Mesendoderm (in vitro differentiated cells): ENCODE data around the gene MYCL.
A peak's percentile ranks its signal among the peaks of the same experiment; 100 is the strongest.

Source experiments
- DNase-seq: peaks from one replicate; pipeline ENCODE4 v3.0.0; 2013
- H2AK5ac ChIP-seq: 2 replicates; pipeline ENCODE4 v1.6.1; 2013; ENCODE audit warnings: low read length, inconsistent platforms
- H2BK120ac ChIP-seq: 2 replicates; pipeline ENCODE4 v1.6.1; 2013; ENCODE audit warnings: low read depth, mild to moderate bottlenecking, low read length, moderate library complexity, mixed read lengths
- H2BK15ac ChIP-seq: replicated peaks from 2 replicates; pipeline ENCODE4 v1.6.1; 2013; ENCODE audit warnings: low read depth, mild to moderate bottlenecking, moderate library complexity
- H2BK5ac ChIP-seq: 2 replicates; pipeline ENCODE4 v1.6.1; 2013; ENCODE audit warnings: low read length, inconsistent platforms
- H3K18ac ChIP-seq: 2 replicates; pipeline ENCODE4 v1.6.1; 2013; ENCODE audit warnings: mild to moderate bottlenecking, low read length, mixed read lengths
- H3K23ac ChIP-seq: one replicate; pipeline ENCODE4 v1.6.1; 2013; ENCODE audit warnings: low read length
- H3K27ac ChIP-seq: 2 replicates; pipeline ENCODE4 v1.5.1; 2013; ENCODE audit warnings: low read depth, mild to moderate bottlenecking, inconsistent platforms, low read length, moderate library complexity
- H3K27me3 ChIP-seq: 2 replicates; pipeline ENCODE4 v1.6.1; 2013; ENCODE audit warnings: low read length, control low read depth, mild to moderate bottlenecking, inconsistent platforms; ENCODE audit not compliant: insufficient read depth, poor library complexity
- H3K36me3 ChIP-seq: 2 replicates; pipeline ENCODE4 v1.6.1; 2013; ENCODE audit warnings: low read length, inconsistent platforms; ENCODE audit not compliant: control insufficient read depth, insufficient read depth
- H3K4ac ChIP-seq: one replicate; pipeline ENCODE4 v1.6.1; 2013; ENCODE audit warnings: low read depth, mild to moderate bottlenecking, low read length, moderate library complexity
- H3K4me1 ChIP-seq: 2 replicates; pipeline ENCODE4 v1.6.1; 2013; ENCODE audit warnings: low read depth, low read length, inconsistent platforms; ENCODE audit not compliant: control insufficient read depth
- H3K4me2 ChIP-seq: 2 replicates; pipeline ENCODE4 v1.6.1; 2013; ENCODE audit warnings: low read length
- H3K4me3 ChIP-seq: 2 replicates; pipeline ENCODE4 v1.5.1; 2013; ENCODE audit warnings: mild to moderate bottlenecking, low read length
- H3K56ac ChIP-seq: one replicate; pipeline ENCODE4 v1.6.1; 2013; ENCODE audit warnings: low read length
- H3K79me1 ChIP-seq: 2 replicates; pipeline ENCODE4 v1.6.1; 2013; ENCODE audit warnings: low read length, inconsistent platforms
- H3K79me2 ChIP-seq: 2 replicates; pipeline ENCODE4 v1.6.1; 2013; ENCODE audit warnings: mild to moderate bottlenecking, low read length; ENCODE audit not compliant: control insufficient read depth, insufficient read depth
- H3K9ac ChIP-seq: 2 replicates; pipeline ENCODE4 v1.6.1; 2013; ENCODE audit warnings: low read length, inconsistent platforms
- H4K5ac ChIP-seq: one replicate; pipeline ENCODE4 v1.6.1; 2013; ENCODE audit warnings: low read length
- H4K8ac ChIP-seq: one replicate; pipeline ENCODE4 v1.6.1; 2013; ENCODE audit warnings: low read depth, mild to moderate bottlenecking, control low read depth, low read length, moderate library complexity
- WGBS: extraction: QIAGEN DNeasy Blood & Tissue Kit; methylation state at CpG from one replicate; pipeline ENCODE4 v1.1.7; 2013; ENCODE audit warnings: low lambda C conversion rate, missing lambda C conversion rate; ENCODE audit not compliant: insufficient coverage; ENCODE audit errors: extremely low coverage; 5-methylcytosine and 5-hydroxymethylcytosine counted together

The MYCL gene

DNA sequence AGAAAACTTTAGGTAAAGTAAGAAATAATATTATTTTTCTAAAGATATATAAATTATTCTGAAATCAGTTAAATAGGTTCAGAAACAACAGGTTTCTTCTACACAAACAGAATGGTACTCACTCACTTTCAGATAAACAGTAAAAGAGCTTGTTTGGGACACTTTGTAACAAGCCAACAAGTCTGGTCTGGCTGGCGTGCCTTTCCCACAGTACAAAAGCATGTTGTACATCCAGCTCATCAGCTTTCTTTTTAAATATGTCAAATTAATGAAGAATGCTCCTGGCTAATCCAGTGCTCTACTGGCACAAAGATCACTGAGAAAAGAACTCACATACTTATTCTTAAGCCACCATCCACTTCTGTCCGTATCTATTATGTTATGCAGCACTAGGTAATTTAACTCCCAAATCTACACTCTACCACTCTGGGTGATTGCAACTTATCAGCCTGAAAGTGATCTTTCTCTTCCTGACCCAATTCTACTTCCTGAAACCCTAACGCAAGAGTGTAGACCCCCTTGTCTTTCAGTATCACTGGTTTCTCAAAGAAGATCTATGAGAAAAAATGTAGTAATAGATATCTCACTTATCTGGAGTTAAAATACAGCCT, 51.0 kb downstream of the MYCL start:
- H3K4me3 ChIP-seq: no peak overlapping the region
- no peak overlapping the region for H2BK5ac ChIP-seq
- H4K8ac ChIP-seq: no peak overlapping the region
- no peak overlapping the region for H3K4me2 ChIP-seq
- H3K79me2 ChIP-seq: peaks cover 1% of the 10 kb centered on the region
- no CpG with 5 or more reads among the region's 3 CpGs for WGBS
- no peak overlapping the region for H3K56ac ChIP-seq
- no peaks in the 10 kb centered on the region for H3K4me1 ChIP-seq
- H2BK120ac ChIP-seq: no peak overlapping the region
- H3K23ac ChIP-seq: no peak overlapping the region
- no peak overlapping the region for H3K4ac ChIP-seq
- no peak overlapping the region for H3K27ac ChIP-seq
- peaks cover 5% of the 10 kb centered on the region for H3K79me1 ChIP-seq
- no peaks in the 10 kb centered on the region for H3K27me3 ChIP-seq
- H4K5ac ChIP-seq: no peak overlapping the region
- no peak overlapping the region for H2AK5ac ChIP-seq
- H3K36me3 ChIP-seq: peaks cover 2% of the 10 kb centered on the region
- no peak overlapping the region for H3K9ac ChIP-seq
- H3K18ac ChIP-seq: no peak overlapping the region
- H2BK15ac ChIP-seq: no peak overlapping the region
- no peak for DNase-seq

DNA sequence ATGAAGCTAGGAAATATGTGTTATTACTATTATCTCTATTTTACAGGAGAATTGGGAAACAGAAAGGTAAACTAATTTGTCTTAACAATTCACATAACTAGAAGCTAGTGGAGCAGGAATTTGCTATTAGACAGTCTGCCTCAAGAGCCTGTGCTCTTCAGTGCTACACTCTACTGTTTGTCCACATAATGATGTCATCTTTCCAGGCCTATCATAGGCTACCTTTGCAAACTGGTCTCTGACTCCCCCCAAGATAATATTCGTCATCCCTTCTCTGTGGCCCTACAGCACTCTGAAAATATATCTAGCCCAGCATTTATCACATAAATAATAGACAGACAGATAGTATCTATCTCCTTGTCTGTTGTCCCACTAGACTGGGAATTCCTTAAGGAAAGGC, 52.5 kb downstream of the MYCL start:
- DNase-seq: no peak
- no peaks in the 10 kb centered on the region for H3K4me1 ChIP-seq
- H2BK15ac ChIP-seq: no peak overlapping the region
- H3K27ac ChIP-seq: no peak overlapping the region
- no peak overlapping the region for H4K8ac ChIP-seq
- no peak overlapping the region for H3K18ac ChIP-seq
- H2AK5ac ChIP-seq: no peak overlapping the region
- peaks cover 2% of the 10 kb centered on the region for H3K36me3 ChIP-seq
- no peak overlapping the region for H3K9ac ChIP-seq
- no peak overlapping the region for H3K4me3 ChIP-seq
- H2BK120ac ChIP-seq: no peak overlapping the region
- no peak overlapping the region for H3K23ac ChIP-seq
- no peak overlapping the region for H3K56ac ChIP-seq
- no CpG with 5 or more reads among the region's 1 CpG for WGBS
- no peak overlapping the region for H4K5ac ChIP-seq
- no peaks in the 10 kb centered on the region for H3K27me3 ChIP-seq
- H3K79me2 ChIP-seq: peaks cover under 1% of the 10 kb centered on the region
- peaks cover 6% of the 10 kb centered on the region for H3K79me1 ChIP-seq
- H2BK5ac ChIP-seq: no peak overlapping the region
- no peak overlapping the region for H3K4ac ChIP-seq
- no peak overlapping the region for H3K4me2 ChIP-seq

- H3K18ac ChIP-seq: no peak overlapping the region
- DNase-seq: no peak
- H4K5ac ChIP-seq: no peak overlapping the region
- no peak overlapping the region for H3K56ac ChIP-seq
- no peak overlapping the region for H2BK120ac ChIP-seq
- no peak overlapping the region for H3K4ac ChIP-seq
- no peak overlapping the region for H2BK5ac ChIP-seq
- peaks cover 5% of the 10 kb centered on the region for H3K79me1 ChIP-seq
- no peak overlapping the region for H4K8ac ChIP-seq
- no peaks in the 10 kb centered on the region for H3K79me2 ChIP-seq
- H3K9ac ChIP-seq: no peak overlapping the region
- no peaks in the 10 kb centered on the region for H3K27me3 ChIP-seq
- H3K27ac ChIP-seq: peak overlapping the region; percentile 30
- no CpG with 5 or more reads among the region's 6 CpGs for WGBS
- H3K4me3 ChIP-seq: no peak overlapping the region
- peaks cover 2% of the 10 kb centered on the region for H3K36me3 ChIP-seq
- no peak overlapping the region for H3K23ac ChIP-seq
- no peak overlapping the region for H2BK15ac ChIP-seq
- H3K4me2 ChIP-seq: no peak overlapping the region
- H2AK5ac ChIP-seq: no peak overlapping the region
- no peaks in the 10 kb centered on the region for H3K4me1 ChIP-seq
Measured at GRCh38 chr1:39847940-39848339, 53.8 kb downstream of the MYCL start.

- H3K4me2 ChIP-seq: no peak overlapping the region
- H3K4ac ChIP-seq: no peak overlapping the region
- H3K4me3 ChIP-seq: no peak overlapping the region
- no peaks in the 10 kb centered on the region for H3K27me3 ChIP-seq
- DNase-seq: no peak
- H3K56ac ChIP-seq: no peak overlapping the region
- no CpG with 5 or more reads among the region's 1 CpG for WGBS
- no peak overlapping the region for H3K9ac ChIP-seq
- no peaks in the 10 kb centered on the region for H3K79me2 ChIP-seq
- H4K5ac ChIP-seq: no peak overlapping the region
- H2BK120ac ChIP-seq: no peak overlapping the region
- no peaks in the 10 kb centered on the region for H3K4me1 ChIP-seq
- H2AK5ac ChIP-seq: no peak overlapping the region
- H3K23ac ChIP-seq: no peak overlapping the region
- H3K18ac ChIP-seq: no peak overlapping the region
- peaks cover 3% of the 10 kb centered on the region for H3K79me1 ChIP-seq
- H4K8ac ChIP-seq: no peak overlapping the region
- H3K27ac ChIP-seq: no peak overlapping the region
- peaks cover 5% of the 10 kb centered on the region for H3K36me3 ChIP-seq
- no peak overlapping the region for H2BK15ac ChIP-seq
- no peak overlapping the region for H2BK5ac ChIP-seq
Measured at GRCh38 chr1:39846796-39847195, 54.9 kb downstream of the MYCL start.

- no peak overlapping the region for H3K4me3 ChIP-seq
- H4K8ac ChIP-seq: no peak overlapping the region
- no peak overlapping the region for H3K9ac ChIP-seq
- no peaks in the 10 kb centered on the region for H3K79me2 ChIP-seq
- no CpG with 5 or more reads among the region's 7 CpGs for WGBS
- no peak overlapping the region for H2BK5ac ChIP-seq
- no peak overlapping the region for H3K4ac ChIP-seq
- no peak overlapping the region for H3K27ac ChIP-seq
- H3K23ac ChIP-seq: no peak overlapping the region
- no peak for DNase-seq
- no peak overlapping the region for H2AK5ac ChIP-seq
- H2BK120ac ChIP-seq: no peak overlapping the region
- H4K5ac ChIP-seq: no peak overlapping the region
- H3K4me2 ChIP-seq: no peak overlapping the region
- no peaks in the 10 kb centered on the region for H3K4me1 ChIP-seq
- no peak overlapping the region for H3K18ac ChIP-seq
- H3K27me3 ChIP-seq: no peaks in the 10 kb centered on the region
- no peak overlapping the region for H2BK15ac ChIP-seq
- H3K79me1 ChIP-seq: peaks cover 3% of the 10 kb centered on the region
- peaks cover 6% of the 10 kb centered on the region for H3K36me3 ChIP-seq
- H3K56ac ChIP-seq: no peak overlapping the region
Measured at GRCh38 chr1:39845569-39846566, 55.8 kb downstream of the MYCL start.
